Mammary epithelial cell (primary cell): ENCODE data around the gene STIM1.

ENCODE experiments used
- EZH2 ChIP-seq: IDR thresholded peaks from 2 replicates; pipeline ENCODE4 v1.6.1; 2012; ENCODE audit warnings: low read length, inconsistent platforms, borderline replicate concordance
- TF ChIP-seq, protein P1 (sequence below), 2 donors: IDR thresholded peaks in 1 of 2; conservative IDR thresholded peaks in 1 of 2; 2 replicates each; pipeline ENCODE4 v1.5.1; 2011 to 2012; ENCODE audit warnings: inconsistent platforms in 2 of 2, low read length in 2 of 2, mild to moderate bottlenecking in 2 of 2, control low read depth in 1 of 2, low read depth in 1 of 2; ENCODE audit not compliant: insufficient read depth in 1 of 2; ENCODE audit errors: extremely low read depth in 1 of 2

DNA sequence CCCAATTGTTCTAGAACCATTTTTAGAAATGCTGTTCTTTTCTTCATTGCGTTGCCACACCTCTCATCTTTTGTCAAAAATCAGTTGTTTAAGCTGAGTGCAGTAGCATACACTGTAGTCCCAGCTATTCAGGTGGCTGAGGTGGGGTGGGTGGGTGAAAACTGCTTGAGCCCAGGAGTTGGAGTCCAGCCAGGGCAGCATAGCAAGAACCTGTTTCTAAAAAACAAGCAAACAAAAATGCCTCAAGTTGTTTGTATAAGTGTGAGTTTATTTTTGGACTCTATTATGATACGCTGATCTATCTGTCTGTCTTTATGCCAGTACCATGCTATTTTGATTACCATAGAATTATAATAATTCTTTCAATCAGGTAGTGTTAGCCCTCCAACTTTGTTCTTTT lies 176.6 kb downstream of the STIM1 start:
- TF ChIP-seq, protein P1, sequence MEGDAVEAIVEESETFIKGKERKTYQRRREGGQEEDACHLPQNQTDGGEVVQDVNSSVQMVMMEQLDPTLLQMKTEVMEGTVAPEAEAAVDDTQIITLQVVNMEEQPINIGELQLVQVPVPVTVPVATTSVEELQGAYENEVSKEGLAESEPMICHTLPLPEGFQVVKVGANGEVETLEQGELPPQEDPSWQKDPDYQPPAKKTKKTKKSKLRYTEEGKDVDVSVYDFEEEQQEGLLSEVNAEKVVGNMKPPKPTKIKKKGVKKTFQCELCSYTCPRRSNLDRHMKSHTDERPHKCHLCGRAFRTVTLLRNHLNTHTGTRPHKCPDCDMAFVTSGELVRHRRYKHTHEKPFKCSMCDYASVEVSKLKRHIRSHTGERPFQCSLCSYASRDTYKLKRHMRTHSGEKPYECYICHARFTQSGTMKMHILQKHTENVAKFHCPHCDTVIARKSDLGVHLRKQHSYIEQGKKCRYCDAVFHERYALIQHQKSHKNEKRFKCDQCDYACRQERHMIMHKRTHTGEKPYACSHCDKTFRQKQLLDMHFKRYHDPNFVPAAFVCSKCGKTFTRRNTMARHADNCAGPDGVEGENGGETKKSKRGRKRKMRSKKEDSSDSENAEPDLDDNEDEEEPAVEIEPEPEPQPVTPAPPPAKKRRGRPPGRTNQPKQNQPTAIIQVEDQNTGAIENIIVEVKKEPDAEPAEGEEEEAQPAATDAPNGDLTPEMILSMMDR (conservative IDR thresholded peaks at IDR 0.05 in 1 of 2, IDR thresholded peaks at IDR 0.05 in 1 of 2; ENCODE audit: extremely low read depth in 1 of 2, insufficient read depth in 1 of 2, low read depth in 1 of 2, low read length in 2 of 2) = no peak
- no peak for TF ChIP-seq EZH2
